Hepatocyte (in vitro differentiated cells): ENCODE measurements around the gene PRKAG1. TPM values are rescaled to one million over a fixed set of nuclear protein-coding genes. Genes with fewer than 3 reads are reported as not detected.

Experiments used
- DNase-seq: peaks from one replicate; pipeline ENCODE4 v3.0.0-alpha.2; 2016; ENCODE audit warnings: low spot score
- H2AFZ ChIP-seq: fragments of 200-600 bp; sonication (generic); 2 replicates; pipeline ENCODE4 v1.6.0; 2016; ENCODE audit warnings: antibody characterized with exemption, mild to moderate bottlenecking
- H3K27ac ChIP-seq: fragments of 200-600 bp; sonication (generic); 2 replicates; pipeline ENCODE4 v1.5.1; 2016; ENCODE audit warnings: mild to moderate bottlenecking
- H3K27me3 ChIP-seq: fragments of 200-600 bp; sonication (generic); 2 replicates; pipeline ENCODE4 v1.6.1; 2016
- H3K36me3 ChIP-seq: fragments of 200-600 bp; sonication (generic); replicated peaks from 2 replicates; pipeline ENCODE4 v1.5.1; 2016; ENCODE audit warnings: low read depth; ENCODE audit not compliant: insufficient read depth
- H3K4me1 ChIP-seq: fragments of 200-600 bp; sonication (generic); 2 replicates; pipeline ENCODE4 v1.5.1; 2016; ENCODE audit warnings: mild to moderate bottlenecking, moderate library complexity; ENCODE audit not compliant: insufficient read depth
- H3K4me2 ChIP-seq: fragments of 200-600 bp; sonication (generic); 2 replicates; pipeline ENCODE4 v1.6.0; 2016
- H3K4me3 ChIP-seq: fragments of 200-600 bp; sonication (generic); 2 replicates; pipeline ENCODE4 v1.5.1; 2016; ENCODE audit warnings: mild to moderate bottlenecking
- H3K79me2 ChIP-seq: fragments of 200-600 bp; sonication (generic); 2 replicates; pipeline ENCODE4 v1.6.0; 2017; ENCODE audit warnings: mild to moderate bottlenecking
- H3K9me2 ChIP-seq: fragments of 200-600 bp; sonication (generic); replicated peaks from 2 replicates; pipeline ENCODE4 v1.6.0; 2017; ENCODE audit warnings: mild to moderate bottlenecking; ENCODE audit not compliant: insufficient read depth
- H3K9me3 ChIP-seq: fragments of 200-600 bp; sonication (generic); 2 replicates; pipeline ENCODE4 v1.5.1; 2016; ENCODE audit warnings: low read depth, mild to moderate bottlenecking
- H4K20me1 ChIP-seq: fragments of 200-600 bp; sonication (generic); 2 replicates; pipeline ENCODE4 v1.6.0; 2016; ENCODE audit warnings: mild to moderate bottlenecking; ENCODE audit not compliant: insufficient read depth, poor library complexity, severe bottlenecking
- EZH2 ChIP-seq: fragments of 200-600 bp; sonication (generic); IDR thresholded peaks from 2 replicates; pipeline ENCODE4 v1.6.1; 2016; ENCODE audit warnings: antibody characterized with exemption, mild to moderate bottlenecking, borderline replicate concordance
- EZH2phosphoT487 ChIP-seq: fragments of 200-600 bp; sonication (generic); IDR thresholded peaks from one replicate; pipeline ENCODE4 v1.6.1; 2018; ENCODE audit warnings: antibody characterized with exemption, mild to moderate bottlenecking, low read depth, moderate library complexity; ENCODE audit not compliant: unreplicated experiment, severe bottlenecking
- WGBS: methylation state at CpG from one replicate; pipeline ENCODE4 v1.1.6; 2016; ENCODE audit warnings: low lambda C conversion rate; ENCODE audit errors: missing lambda C conversion rate; 5-methylcytosine and 5-hydroxymethylcytosine counted together
- polyA plus RNA-seq: library from polyadenylated mRNA; unstranded; fragments of >200 nt; fragmentation: Nextera tagmentation; extraction: Ambion mirVana; gene quantifications from 2 replicates; pipeline ENCODE4 v1.2.1, GENCODE V29; 2016
- total RNA-seq: library from RNA; depleted of rRNA; stranded (reverse); fragments of >200 nt; gene quantifications from 2 replicates; pipeline ENCODE4 v1.2.3, GENCODE V29; 2014
- TF ChIP-seq, protein P1 (sequence below): fragments of 200-600 bp; sonication (generic); IDR thresholded peaks from 2 replicates; pipeline ENCODE4 v1.5.1; 2016; ENCODE audit warnings: antibody characterized with exemption, mild to moderate bottlenecking; ENCODE audit not compliant: poor library complexity

PRKAG1 gene
- total and polyA plus RNA-seq, 2 experiments from 2014 or later = 46.0 to 61.5 TPM

DNA sequence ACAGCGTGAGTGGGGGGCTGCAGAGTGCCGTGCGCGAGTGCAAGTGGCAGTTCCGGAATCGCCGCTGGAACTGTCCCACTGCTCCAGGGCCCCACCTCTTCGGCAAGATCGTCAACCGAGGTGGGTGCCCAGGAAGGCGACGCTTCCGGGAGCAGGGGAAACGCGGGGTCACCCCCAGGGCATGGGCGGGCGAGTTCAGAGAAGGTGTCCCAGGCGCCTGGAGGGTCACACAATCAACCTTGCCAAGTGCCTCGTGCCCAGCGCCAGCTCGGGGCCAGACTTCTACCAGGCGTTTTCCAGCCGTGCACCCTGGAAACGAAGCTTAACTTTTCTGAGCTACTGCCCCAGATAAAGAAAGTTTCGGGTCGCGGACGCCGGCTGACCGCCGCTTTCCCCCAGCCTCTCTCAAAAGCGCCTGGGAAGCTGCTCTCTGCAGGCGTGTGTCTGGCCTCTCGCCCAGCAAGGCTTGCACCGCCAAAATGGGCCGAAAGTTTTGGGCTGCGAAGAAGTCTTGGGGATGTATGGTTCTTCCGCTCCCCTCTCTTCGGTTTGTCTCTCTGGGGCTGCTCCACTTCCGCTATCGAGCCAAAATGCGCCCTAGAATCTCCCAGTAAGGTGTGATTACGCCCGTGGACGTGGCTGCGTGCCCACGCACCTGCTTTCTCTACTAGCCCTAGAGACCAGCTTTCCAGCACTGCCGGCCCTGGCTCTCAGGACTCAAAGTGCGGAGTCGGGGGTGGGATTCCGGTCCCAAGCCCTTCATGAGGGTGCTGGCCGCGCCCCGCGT lies 38.8 kb downstream of the PRKAG1 start:
- Histone ChIP-seq H3K27ac (no peak overlapping the region), H3K4me3 (peak overlapping the region; percentile 13), H3K4me1 (peaks cover 39% of the 10 kb centered on the region), H3K27me3 (peaks cover 97% of the 10 kb centered on the region), H3K9me3 (no peaks in the 10 kb centered on the region), H2AFZ (no peak overlapping the region), H4K20me1 (no peaks in the 10 kb centered on the region), H3K9me2 (no peaks in the 10 kb centered on the region), H3K36me3 (no peaks in the 10 kb centered on the region), H3K79me2 (no peaks in the 10 kb centered on the region), H3K4me2 (peak overlapping the region; percentile 82)
- no peak for DNase-seq
- TF ChIP-seq EZH2 (no peak), EZH2phosphoT487 (no peak)
- TF ChIP-seq, protein P1, sequence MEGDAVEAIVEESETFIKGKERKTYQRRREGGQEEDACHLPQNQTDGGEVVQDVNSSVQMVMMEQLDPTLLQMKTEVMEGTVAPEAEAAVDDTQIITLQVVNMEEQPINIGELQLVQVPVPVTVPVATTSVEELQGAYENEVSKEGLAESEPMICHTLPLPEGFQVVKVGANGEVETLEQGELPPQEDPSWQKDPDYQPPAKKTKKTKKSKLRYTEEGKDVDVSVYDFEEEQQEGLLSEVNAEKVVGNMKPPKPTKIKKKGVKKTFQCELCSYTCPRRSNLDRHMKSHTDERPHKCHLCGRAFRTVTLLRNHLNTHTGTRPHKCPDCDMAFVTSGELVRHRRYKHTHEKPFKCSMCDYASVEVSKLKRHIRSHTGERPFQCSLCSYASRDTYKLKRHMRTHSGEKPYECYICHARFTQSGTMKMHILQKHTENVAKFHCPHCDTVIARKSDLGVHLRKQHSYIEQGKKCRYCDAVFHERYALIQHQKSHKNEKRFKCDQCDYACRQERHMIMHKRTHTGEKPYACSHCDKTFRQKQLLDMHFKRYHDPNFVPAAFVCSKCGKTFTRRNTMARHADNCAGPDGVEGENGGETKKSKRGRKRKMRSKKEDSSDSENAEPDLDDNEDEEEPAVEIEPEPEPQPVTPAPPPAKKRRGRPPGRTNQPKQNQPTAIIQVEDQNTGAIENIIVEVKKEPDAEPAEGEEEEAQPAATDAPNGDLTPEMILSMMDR = no peak
- 5% methylated on average over 55 of the region's 55 CpGs for WGBS

DNA sequence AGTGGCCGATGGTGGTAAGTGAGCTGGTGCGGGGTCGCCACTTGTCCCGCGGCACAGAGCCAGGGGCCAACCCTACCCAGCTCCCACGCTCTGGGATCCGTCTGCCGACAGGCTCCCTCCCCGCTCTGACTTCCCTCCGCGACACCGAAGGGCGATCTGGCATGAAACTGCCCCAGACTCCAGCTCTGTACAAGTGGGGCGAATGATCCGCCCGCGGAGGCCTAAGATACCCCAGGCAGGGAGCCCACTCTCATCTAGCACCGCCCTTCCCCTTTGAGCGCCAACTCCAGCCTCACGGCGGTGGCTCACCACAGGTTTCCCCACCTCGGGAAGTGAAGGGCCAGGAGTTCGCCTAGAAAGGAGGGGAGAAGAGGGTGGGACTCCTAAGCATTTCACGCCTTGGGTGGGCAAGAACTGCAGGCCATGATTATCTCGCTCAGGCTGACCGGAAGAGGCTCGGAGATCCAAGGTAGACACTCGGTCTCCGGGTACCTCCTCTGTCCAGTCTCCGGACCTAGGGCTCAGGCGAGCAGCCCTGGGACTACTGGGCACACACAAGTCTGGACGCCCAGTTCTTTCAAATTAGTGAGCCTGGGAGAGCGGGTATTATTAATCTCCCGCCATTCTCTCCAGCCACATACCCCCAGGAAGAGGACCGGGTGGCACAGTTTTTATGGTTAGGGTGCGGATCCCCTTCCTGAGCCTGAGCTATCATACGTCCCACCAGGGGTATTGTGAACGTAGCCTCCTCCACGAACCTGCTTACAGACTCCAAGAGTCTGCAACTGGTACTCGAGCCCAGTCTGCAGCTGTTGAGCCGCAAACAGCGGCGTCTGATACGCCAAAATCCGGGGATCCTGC lies 39.6 kb downstream of the PRKAG1 start:
- Histone ChIP-seq H4K20me1 (no peaks in the 10 kb centered on the region), H3K27me3 (peaks cover 97% of the 10 kb centered on the region), H2AFZ (no peak overlapping the region), H3K4me2 (peak overlapping the region; percentile 82), H3K79me2 (no peaks in the 10 kb centered on the region), H3K9me3 (no peaks in the 10 kb centered on the region), H3K9me2 (no peaks in the 10 kb centered on the region), H3K4me3 (peak overlapping the region; percentile 13), H3K36me3 (no peaks in the 10 kb centered on the region), H3K4me1 (peaks cover 39% of the 10 kb centered on the region), H3K27ac (no peak overlapping the region)
- 8% methylated on average over 45 of the region's 45 CpGs for WGBS
- TF ChIP-seq EZH2 (peak; percentile 38), EZH2phosphoT487 (peak; percentile 36)
- TF ChIP-seq, protein P1 = no peak
- DNase-seq = no peak

DNA sequence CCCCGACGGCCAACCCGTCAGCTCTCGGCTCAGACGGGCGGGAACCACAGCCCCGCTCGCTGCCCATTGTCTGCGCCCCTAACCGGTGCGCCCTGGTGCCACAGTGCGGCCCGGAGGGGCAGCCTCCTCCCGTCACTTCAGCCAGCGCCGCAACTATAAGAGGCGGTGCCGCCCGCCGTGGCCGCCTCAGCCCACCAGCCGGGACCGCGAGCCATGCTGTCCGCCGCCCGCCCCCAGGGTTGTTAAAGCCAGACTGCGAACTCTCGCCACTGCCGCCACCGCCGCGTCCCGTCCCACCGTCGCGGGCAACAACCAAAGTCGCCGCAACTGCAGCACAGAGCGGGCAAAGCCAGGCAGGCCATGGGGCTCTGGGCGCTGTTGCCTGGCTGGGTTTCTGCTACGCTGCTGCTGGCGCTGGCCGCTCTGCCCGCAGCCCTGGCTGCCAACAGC lies 40.3 kb downstream of the PRKAG1 start, which contains the start of gene WNT1:
Gene WNT1, plus strand, starts transcription at position 32 of the 450 bp plus-strand sequence. Its CDS starts 329 bp downstream, at position 361.
- H3K4me2 ChIP-seq = peak within 1 kb of the TSS; percentile 82
- TF ChIP-seq, protein P1 = no peak
- TF ChIP-seq EZH2 (peak; percentile 91), EZH2phosphoT487 (no peak)
- 7% methylated on average over 19 of the region's 45 CpGs for WGBS

More for the DNA sequence above, 40.3 kb downstream of the PRKAG1 start, which contains the start of gene WNT1:
- no peak within 1 kb of the TSS for H3K27ac ChIP-seq
- H4K20me1 ChIP-seq = no peaks in the 10 kb centered on the region
- H3K4me1 ChIP-seq = peaks cover 39% of the 10 kb centered on the region
- peaks cover 97% of the 10 kb centered on the region for H3K27me3 ChIP-seq
- no peak within 1 kb of the TSS for H3K4me3 ChIP-seq
- no peaks in the 10 kb centered on the region for H3K9me2 ChIP-seq
- no peak within 1 kb of the TSS for H2AFZ ChIP-seq
- DNase-seq = no peak
- H3K36me3 ChIP-seq = no peaks in the 10 kb centered on the region
- no peaks in the 10 kb centered on the region for H3K9me3 ChIP-seq
- no peaks in the 10 kb centered on the region for H3K79me2 ChIP-seq
